ENCODE results near the gene S100P.
A peak's percentile ranks its signal among the peaks of the same experiment; 100 is the strongest.

S100P gene

DNA sequence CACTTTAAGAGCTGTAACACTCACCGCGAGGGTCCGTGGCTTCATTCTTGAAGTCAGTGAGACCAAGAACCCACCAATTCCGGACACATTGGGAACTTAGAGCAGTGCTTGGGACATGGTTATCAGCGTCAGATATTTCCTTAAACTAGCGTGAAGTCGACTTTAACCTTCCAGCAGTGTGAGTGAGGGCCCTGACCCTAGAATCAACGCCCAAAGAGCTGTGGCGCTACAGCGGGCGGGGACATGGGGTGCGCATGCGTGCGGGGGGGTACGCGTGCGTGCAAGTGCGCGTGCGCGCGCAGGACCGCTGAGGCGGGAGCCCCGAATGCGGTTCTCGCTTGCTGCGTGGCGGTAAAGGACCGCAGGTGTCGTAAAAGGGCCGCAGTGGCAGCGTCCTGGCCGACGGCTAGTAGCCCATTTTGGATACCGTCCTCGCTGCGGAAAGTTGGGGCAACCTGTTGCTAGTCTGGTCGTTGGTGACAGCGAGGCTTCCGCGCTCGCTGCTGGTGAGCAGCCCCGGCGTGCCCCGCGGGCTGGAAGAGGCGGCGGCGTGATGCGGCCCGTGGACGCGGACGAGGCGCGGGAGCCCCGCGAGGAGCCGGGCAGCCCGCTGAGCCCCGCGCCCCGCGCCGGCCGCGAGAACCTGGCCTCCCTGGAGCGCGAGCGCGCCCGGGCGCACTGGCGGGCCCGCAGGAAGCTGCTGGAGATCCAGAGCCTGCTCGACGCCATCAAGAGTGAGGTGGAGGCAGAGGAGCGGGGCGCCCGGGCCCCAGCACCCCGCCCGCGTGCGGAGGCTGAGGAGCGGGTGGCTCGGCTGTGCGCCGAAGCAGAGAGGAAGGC, 19.8 kb upstream of the S100P start:
- peak; percentile 90 to 93 for DNase-seq

DNA sequence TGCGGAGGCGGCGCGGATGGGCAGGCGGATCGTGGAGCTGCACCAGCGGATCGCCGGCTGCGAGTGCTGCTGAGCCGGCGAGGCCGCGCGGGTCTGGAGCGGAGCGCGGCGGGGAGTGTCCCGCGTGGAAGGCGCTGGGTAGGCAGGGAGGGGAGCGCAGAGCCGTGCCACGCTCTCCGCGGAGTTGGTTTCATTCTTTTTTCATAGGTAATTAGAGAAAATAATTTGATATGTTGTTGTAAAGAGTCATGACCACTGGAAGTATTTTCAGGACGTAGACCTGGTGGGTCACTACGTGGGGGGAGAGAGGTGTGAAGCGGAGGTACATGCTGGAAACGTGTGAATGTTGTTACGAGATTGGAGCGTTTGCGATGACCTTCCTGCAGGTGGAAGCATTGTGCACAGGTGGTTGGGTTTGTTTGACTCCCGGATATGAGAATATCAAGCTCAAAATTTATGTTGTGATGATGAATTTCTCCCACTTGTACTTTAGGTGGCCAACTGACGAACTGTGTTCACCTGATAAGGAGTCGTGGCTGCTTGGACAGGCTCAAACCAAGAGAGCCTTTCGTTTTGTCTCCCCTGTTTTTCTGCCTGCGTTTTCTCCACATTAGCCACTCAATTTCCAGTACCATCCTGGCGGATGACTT, 19.1 kb upstream of the S100P start:
- peak; percentile 68 to 70 for DNase-seq

DNA sequence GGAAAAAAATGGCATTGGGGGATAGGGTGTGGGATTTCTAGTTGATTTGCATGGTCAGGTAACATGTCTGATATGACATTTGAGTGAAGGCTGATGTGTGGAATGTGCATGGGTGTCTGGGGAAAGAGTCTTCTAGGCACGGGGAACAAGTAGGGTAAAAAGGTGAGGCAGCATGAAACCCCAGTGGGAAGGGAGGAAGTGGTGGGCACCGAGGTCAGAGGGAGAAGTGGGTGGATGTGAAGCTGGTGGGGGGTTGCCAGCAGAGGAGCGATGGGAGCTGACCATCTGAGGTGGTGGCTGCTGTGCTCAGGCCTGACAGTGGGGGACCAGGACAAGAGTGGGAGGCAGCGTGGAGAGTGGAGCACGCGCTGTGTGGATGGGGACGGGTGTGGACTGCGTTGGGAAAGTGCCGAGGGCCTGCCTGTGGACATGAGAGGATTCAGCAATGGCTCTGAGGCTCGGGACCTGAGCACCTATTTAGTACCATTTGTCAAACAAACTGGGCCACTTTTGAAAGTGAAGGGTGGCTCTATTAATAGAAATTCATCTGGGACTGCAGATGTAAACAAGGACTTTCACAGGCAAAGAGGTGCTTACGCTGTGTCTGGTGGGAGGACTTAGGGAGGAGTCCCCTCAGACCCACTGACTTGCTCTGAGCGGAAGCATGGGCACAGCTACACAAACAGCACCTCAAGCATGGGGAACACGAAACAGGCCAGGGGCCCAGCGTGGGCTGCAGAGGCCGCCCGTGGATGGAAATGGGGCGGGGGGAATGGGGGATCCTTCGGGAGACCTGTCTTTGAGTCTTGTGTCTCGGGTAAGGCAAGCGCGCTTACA, 16.7 kb upstream of the S100P start:
- DNase-seq: no peak

DNA sequence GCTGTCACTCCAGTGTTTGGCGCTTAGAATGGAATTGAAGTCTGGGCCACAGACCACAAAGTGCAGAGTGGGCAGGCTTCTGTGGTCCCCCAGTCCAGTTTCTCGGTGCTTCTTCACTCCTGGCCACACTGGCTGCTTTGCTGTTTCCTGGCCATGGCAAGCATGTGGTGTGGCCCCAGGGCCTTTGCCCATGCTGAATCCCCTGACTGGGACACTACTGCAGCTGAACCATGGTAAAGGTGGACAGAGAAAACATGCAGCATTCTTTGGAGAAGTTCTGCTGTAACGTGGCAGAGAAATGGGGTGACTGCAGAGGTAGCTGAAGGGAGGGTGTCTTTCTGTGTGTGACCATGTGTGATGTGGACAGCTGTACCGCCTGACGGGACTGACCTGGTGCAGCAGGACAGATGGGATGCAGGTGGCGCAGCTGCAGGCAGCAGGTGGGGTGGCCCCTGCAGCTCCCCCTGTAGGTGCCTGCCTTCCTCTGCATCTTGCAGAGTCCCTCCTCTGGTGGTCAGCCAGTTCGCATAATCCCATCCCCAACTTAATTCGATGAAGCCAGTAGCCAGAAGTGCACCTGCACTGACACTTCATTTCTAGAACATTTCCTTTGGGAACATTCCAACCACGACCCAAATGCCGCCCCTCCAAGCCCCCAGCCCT, 13.2 kb upstream of the S100P start:
- no peak for DNase-seq

DNA sequence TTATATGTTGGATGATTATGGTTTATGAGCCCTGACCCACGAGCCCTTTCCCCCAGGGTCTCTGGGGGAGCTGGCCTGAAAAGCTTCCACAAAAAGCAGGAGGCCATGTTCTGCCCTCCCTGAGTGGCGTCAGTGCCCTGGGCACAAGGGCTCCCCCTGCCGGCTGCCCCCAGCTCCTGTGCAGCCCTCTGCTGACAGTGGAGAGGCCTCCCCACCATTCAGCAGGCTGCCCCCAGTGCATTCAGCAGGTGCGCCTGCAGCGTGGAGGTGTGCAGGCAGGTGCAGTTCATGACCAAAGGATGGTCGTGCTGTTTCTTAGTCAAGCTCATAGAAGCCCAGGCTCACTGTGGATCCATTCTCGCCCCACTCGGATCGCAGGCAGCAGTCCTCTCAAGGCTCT, 12.5 kb upstream of the S100P start:
- DNase-seq: no peak

DNA sequence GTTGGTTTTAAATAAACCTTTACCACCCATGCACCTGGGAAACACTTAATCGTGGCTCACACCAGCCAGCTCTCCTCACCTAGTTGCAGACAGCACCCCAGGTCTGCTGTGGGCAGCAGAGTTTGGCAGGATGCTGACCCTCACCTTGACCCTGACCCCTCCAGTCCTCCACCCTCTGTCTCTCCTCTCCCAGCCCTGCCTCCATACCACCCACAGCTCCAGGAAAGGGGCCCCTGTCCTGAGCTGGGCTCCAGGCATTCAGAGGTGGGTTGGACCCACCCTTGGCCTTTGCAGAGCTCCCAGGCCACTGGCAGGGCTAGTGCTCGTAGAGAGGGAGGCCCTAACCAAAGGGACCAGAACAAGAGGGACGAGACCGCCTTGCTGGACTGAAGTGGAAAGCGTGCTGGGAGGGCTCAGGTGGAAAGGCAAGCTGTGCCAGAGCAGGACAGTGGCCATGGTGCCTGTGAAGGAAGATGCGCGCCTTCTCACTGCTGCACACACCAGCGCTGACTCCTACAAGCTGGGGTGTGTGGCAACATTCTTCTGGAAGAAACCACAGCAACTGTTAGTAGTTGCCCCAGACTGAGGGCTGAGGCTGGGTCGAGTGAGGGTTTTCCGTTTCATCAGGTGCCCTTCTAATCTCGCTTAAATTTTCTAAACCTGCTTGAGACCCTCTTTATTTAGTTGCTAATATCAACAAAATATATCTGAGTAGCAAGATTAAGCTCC, 10.7 kb upstream of the S100P start:
- no peak for DNase-seq

DNA sequence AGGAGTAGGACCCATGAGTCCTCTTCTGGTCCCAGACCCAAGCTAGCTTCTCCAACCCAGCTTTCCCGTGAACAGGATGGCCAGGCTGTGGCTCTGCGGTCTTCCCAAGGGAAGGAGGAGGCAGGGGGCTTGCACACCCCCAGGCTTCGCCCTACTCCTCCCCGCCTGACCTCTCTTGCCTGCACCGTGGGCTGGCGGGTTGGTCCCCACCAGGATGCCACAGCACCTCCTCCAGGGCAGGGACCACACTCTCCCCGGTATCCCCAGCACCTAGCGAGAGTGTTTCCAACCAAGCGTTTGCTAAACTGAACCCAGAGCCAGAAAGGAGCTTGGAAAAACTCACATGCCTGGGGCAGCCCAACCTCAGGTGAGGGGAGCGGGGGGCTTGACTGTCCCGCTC, 9.0 kb upstream of the S100P start:
- no peak for DNase-seq

DNA sequence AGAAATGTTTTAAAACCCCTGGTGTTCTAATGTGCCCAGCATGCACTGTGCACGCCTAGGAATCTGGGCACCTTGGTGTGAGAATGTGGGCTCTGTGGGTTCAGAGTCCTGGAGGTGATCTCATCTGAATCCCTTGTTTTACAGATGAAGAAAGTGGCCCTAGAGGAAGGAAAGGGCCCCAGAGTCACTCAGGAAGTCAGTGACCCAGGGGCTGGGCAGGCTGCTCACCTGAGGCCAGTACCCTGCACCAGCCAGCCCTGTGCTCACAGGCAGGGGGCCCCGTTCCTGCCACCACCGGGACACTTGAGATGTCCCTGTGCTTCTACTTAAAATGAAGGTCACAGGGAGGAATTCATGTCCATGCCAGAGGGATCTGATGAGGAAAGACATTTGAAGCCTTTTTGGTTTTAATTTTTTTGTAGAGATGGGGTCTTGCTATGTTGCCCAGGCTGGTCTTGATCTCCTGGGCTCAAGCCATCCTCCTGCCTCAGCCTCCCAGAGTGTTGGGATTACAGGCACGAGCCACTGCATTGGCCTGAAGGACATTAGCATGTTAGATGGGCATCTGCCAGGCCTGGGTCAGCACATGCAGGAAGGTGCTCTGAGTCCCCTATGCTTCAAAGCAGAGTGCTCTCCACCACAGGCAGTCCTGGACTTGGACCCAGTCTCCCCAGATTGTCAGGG, 7.4 kb upstream of the S100P start:
- DNase-seq: no peak

DNA sequence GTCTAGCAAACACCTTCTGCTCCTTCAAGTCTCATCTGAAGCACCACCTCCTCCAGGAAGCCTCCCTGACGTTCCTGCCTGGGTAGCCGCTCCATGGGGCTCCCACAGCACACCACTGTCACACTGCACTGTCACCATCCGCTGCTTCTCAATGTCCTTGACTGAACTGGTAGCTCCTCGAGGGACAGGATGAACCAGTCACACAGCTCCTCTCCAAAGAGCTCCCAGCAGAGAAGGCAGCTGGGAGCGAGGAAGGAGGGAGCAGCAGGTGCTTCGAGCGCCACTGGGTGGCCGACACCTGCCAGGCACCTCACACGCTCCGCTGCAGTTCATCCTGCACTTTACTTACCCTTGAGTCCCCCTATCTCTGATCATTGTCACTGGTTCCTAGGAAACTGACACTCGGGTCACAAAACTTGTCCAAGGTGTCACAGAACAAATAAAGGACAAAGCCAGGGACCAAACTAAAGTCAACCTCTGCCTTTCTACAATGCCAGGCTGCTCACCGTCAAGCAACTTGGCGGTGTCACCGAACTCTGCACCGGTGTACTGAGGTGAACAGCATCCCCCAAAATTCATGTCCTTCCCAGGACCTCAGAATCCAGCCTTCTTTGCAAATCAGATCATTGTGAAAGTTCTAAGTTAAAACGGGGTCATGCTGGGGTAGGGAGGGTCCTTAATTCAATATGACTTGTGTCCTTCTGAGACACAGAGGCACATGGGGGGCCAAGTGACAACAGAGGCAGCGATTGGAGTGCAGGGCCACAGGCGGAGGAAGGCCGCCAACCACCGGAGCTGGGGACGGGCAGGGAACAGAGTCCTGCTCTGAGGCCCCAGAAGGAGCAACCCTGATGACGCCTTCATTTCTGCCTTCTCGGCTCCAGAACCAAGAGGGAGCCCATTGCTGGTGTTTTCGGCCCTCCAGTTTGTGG, 5.5 kb upstream of the S100P start:
- no peak for DNase-seq

DNA sequence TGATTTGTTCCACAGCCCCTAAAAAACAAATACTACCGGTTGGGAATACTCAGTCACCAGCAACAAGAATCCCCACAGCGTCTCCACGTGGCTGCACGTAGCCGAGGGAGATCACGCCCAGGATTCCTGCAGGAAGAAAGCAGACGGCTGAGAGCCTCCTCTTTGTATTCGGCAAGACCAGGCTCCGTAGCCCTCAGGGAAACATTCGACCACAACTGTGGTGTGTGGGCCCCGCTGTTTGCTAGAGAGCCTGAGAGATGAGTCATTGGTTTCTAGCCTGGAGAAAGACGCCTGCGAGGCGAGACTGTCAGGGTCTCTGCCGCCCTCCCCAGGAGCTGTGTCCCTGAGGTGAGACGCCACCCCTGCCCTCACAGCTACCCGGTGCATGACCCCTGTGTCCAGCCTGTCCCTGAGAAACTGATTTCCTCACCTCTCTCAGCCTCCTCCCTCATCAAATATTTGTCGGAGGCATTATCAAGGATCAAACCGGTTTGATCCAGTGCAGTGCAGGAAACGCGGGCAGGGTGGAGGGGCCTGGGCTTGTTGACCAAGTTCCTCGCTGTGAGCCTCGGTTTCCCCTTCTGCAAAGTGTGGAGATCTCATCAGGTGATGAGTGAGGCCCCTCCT, 4.7 kb upstream of the S100P start:
- DNase-seq: peak; percentile 85 to 86

DNA sequence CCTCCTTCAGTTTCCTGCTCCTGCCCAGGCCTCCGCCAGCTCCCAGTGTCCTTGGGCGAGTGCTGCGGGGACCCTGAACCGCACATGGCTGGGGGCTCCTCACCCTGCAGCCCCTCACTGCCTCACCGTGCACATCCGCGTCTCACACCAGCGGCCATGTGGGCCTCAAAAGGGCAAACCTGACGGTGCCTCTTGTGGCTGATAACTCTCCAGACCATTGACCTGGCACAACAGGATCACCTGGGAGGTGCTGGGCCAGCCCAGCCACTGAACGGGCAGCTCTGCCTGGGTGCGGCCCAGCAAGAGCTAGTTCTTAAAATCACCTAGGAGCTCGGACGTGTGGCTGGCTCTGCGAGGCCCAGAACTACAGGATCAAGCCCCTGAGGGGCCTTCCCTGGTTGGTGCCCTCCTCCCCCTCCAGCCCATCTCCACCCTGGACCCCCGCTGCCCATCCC, 4.1 kb upstream of the S100P start:
- DNase-seq: no peak

DNA sequence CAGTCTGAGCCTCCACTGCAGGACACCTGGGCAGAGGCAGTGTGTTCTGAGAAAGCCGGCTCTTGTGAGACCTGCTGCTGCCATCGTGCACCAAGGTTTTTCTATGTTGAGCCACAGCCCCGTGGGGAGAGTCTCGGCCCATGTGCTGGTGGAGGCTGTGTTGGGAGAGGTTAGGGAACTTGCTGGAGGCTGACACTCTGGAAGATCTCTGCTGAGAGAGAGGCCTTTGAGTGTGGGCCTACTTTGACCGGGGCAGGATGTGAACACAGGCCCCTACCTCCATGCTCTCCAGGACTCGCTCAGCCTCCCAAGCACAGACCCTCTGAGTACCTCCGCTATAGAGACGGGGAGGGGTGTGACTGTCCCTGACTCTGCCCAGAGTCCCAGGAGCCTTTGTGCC, 1.3 kb upstream of the S100P start:
- no peak for DNase-seq

DNA sequence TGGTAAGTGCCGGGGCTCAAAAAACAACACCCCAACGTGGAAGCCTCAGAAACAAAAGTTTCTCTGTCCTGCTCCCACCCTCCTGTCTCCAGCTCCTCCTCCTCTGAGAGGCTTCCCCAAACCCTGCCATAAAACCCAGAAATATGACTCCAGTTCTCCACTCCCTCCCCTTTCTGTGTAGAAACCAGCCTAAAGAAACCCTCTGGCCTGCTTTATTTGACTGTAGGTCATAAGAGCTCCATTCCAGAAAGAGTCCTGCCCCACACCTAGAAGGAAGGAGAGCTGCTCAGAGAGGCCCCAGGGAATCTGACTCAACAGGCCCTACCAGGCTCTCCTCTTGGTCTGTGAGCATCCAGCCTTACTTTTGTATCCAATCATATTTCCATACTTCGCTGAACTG, 872 bp upstream of the S100P start:
- no peak for DNase-seq

DNA sequence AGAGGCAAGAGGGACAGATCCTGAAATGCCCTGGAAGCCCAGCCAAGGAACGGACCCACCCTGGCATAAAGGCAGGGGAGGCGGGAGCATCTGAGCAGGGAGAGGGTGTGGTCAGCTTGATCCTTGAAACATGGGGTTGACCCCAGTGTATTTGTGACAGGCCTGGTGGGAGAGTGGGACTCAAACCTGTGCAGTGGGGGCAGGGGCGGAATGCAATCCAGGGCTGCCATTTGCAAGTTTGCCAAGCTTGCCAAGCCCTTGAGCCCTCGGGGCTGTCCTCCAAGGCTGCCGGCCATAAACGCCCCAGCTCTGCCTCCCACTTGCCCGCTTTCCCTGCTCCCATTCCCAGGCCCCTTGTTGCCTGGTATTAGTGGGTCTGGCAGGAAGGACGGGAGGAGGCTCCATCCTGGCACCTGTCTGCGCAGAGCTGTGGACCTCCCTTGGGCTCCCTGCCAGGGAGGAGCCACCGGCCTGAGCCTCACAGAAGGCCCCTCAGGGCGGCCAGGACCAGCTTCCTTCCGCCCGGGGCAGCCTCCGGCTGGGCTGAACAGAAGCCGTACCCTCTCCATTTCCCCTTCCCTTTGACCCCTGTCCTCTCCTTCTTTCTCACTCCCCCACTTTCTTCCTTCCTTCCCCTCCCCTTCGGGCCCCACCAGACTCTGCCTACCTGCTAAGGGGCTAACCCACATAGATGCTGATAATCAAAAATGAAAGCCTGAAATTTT, 661 bp downstream of the S100P start:
- DNase-seq: no peak

DNA sequence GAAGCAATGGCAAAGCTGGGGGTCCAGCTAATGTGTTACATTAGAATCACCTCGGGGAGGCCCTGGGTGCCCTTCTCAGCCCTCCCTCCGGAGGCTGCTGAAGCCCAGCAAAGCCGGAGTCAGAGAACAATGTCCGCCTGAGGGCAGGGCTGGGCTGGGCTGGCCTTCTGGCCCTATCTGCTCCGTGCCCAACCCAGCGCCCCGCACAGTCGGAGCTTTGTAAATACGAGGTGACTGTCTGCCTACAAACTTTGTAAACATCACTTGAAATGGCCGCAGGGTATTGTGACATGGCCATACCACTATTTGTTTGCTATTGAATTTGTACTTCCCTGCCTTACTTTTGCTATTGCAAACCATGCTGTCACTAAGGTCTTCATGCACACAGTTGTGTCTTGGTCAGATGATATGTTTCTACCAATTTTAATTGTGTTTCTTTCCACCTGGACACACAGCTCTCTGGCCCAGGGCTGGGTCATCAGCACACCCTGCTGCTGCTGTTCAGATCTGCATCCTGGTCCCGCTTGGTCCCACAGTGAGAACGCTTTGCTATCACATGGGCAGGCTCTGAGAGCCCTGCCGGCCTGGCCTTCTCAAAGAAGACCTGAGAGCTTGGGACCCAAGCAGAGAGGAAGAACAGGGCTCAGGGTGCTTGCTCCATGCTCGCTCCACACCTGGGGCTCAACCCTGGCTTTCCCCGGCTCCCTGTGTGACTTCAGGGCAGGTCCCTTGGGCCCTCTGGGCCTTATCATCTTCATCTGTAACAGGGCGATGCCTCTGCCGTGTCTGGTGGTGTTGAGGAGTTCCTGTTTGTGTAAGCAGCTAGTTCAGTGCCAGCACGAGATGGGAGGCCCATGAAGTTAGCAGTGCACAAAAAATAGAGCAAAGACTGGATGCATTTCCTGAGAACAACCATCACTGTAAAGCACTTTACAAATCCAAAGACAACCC, 2.3 kb downstream of the S100P start:
- peak; percentile 66 to 69 for DNase-seq

DNA sequence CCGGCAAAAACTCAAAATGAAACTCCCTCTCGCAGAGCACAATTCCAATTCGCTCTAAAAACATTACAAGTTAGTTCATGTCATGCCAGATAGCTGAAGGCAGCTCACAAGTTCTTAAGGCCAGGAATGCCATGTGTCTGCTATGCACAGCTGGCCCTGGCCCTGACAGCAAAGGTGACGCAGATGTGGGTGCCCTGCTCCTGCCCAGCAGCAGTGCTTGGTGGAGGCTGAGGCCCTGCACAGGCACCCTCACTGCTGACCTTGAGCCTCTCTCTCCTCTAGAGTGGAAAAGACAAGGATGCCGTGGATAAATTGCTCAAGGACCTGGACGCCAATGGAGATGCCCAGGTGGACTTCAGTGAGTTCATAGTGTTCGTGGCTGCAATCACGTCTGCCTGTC, 2.9 kb downstream of the S100P start:
- DNase-seq: no peak

DNA sequence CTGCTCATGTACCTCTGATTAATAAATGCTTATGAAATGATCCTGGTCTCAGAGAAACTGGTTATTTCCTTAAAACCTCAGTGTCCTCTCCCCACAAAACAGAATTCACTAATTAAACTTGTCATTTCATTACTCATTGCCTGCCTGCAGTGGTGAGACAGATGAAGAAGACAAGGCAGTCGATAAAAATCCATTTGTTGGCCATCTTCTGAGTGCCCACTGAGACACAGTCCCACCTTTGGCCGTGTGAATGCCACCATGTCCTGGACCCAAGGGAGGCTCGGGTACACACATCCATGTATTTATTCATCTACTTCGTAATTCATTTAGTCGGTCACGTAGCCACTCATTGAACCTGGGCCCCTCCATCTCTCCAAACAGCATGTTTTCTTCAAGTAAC, 3.5 kb downstream of the S100P start:
- no peak for DNase-seq

DNA sequence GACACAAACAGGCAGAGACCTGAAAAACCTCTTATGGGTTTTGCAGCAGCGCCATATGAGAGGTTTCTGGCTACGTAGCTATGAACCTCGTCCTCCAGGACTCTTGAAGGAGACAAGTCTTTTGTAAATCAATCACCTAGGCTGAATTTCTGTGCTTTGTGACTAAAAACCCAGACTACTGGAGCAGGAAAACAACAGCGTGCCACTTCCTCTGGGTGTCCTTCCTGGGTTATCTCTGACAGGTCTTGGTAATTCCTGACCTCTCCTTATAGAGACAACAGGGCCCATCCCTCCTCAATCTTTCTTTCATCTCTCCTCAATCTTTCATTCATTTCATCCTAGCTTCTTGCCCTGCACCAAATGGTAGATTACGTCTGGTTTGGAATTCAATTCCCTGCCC, 5.7 kb downstream of the S100P start:
- DNase-seq: no peak

Data from activated T-cell treated with anti-CD3 and anti-CD28 coated beads, Interleukin-2, amount 50 U/mL, for 48 hours (primary cell).